Pons (tissue), 1 donor: ENCODE measurements around the gene FAIM2.

Source experiments
- DNase-seq: peaks from one replicate; pipeline ENCODE4 v3.0.0-alpha.2; 2016; ENCODE audit warnings: low spot score

FAIM2 gene

GRCh38 chr12:49939707-49940106 is 36.0 kb upstream of the FAIM2 start:
- DNase-seq: no peak

GRCh38 chr12:49939307-49939706 is 35.6 kb upstream of the FAIM2 start:
- DNase-seq: no peak

- no peak for DNase-seq
These were observed 34.1 kb upstream of the FAIM2 start for GRCh38 chr12:49937639-49938300.

GRCh38 chr12:49936925-49937324 is 33.2 kb upstream of the FAIM2 start:
- DNase-seq: no peak

- DNase-seq: no peak
These were observed 30.8 kb upstream of the FAIM2 start for GRCh38 chr12:49934505-49934904.

GRCh38 chr12:49933796-49934195 is 30.1 kb upstream of the FAIM2 start:
- no peak for DNase-seq

- no peak for DNase-seq
These were observed 28.9 kb upstream of the FAIM2 start for GRCh38 chr12:49932533-49933130.

- DNase-seq: no peak
These were observed 28.3 kb upstream of the FAIM2 start for GRCh38 chr12:49932023-49932422.

- DNase-seq: no peak
These were observed 27.0 kb upstream of the FAIM2 start for GRCh38 chr12:49930515-49931288.

- no peak for DNase-seq
These were observed 25.9 kb upstream of the FAIM2 start for GRCh38 chr12:49929581-49929980.

- no peak for DNase-seq
These were observed 24.8 kb upstream of the FAIM2 start for GRCh38 chr12:49928471-49928870.

- no peak for DNase-seq
These were observed 21.9 kb upstream of the FAIM2 start for GRCh38 chr12:49925433-49926204.

- no peak for DNase-seq
These were observed 21.0 kb upstream of the FAIM2 start for GRCh38 chr12:49924628-49925246.

GRCh38 chr12:49923880-49924556 is 20.3 kb upstream of the FAIM2 start:
- DNase-seq: no peak

GRCh38 chr12:49923035-49923644 is 19.4 kb upstream of the FAIM2 start:
- no peak for DNase-seq

- DNase-seq: no peak
These were observed 18.8 kb upstream of the FAIM2 start for GRCh38 chr12:49922349-49923034.

- DNase-seq: no peak
These were observed 18.2 kb upstream of the FAIM2 start for GRCh38 chr12:49921936-49922335.

- DNase-seq: no peak
These were observed 17.6 kb upstream of the FAIM2 start for GRCh38 chr12:49921299-49921698.

- no peak for DNase-seq
These were observed 17.2 kb upstream of the FAIM2 start for GRCh38 chr12:49920915-49921286.

- no peak for DNase-seq
These were observed 16.7 kb upstream of the FAIM2 start for GRCh38 chr12:49920241-49920914.
